Measurements from ENCODE around the gene CPM.
A peak's percentile ranks its signal among the peaks of the same experiment; 100 is the strongest.

Gene CPM

GRCh38 chr12:68951652-68952051 is 18.7 kb upstream of the CPM start:
- H3K9ac ChIP-seq (ENCODE audit: low read length), result no peak overlapping the region
- no peak overlapping the region for H3K27ac ChIP-seq (ENCODE audit: low read depth, low read length)

GRCh38 chr12:68950511-68950910 is 17.5 kb upstream of the CPM start:
- Histone ChIP-seq H3K36me3 (ENCODE audit: insufficient read depth, low read length) (no peaks in the 10 kb centered on the region), H3K9ac (ENCODE audit: low read length) (no peak overlapping the region), H3K4me3 (ENCODE audit: low read depth in 1 of 2, low read length in 2 of 2) (no peak overlapping the region), H3K4me1 (ENCODE audit: insufficient read depth, low read length) (no peaks in the 10 kb centered on the region), H3K9me3 (ENCODE audit: low read length) (no peaks in the 10 kb centered on the region), H3K27me3 (ENCODE audit: control insufficient read depth in 1 of 2, insufficient read depth in 2 of 2, low read length in 2 of 2) (no peaks in the 10 kb centered on the region), H3K27ac (ENCODE audit: low read depth, low read length) (no peak overlapping the region)

More at GRCh38 chr12:68951652-68952051, 18.7 kb upstream of the CPM start:
- no peaks in the 10 kb centered on the region for H3K27me3 ChIP-seq (ENCODE audit: control insufficient read depth in 1 of 2, insufficient read depth in 2 of 2, low read length in 2 of 2)
- H3K4me3 ChIP-seq (ENCODE audit: low read depth in 1 of 2, low read length in 2 of 2), result no peak overlapping the region
- H3K36me3 ChIP-seq (ENCODE audit: insufficient read depth, low read length), result no peaks in the 10 kb centered on the region
- H3K9me3 ChIP-seq (ENCODE audit: low read length), result no peaks in the 10 kb centered on the region
- H3K4me1 ChIP-seq (ENCODE audit: insufficient read depth, low read length), result no peaks in the 10 kb centered on the region

- no peak overlapping the region for H3K9ac ChIP-seq (ENCODE audit: low read length)
- no peaks in the 10 kb centered on the region for H3K9me3 ChIP-seq (ENCODE audit: low read length)
- H3K27me3 ChIP-seq (ENCODE audit: control insufficient read depth in 1 of 2, insufficient read depth in 2 of 2, low read length in 2 of 2), result no peaks in the 10 kb centered on the region
- H3K4me1 ChIP-seq (ENCODE audit: insufficient read depth, low read length), result no peaks in the 10 kb centered on the region
- no peak overlapping the region for H3K4me3 ChIP-seq (ENCODE audit: low read depth in 1 of 2, low read length in 2 of 2)
- no peaks in the 10 kb centered on the region for H3K36me3 ChIP-seq (ENCODE audit: insufficient read depth, low read length)
- H3K27ac ChIP-seq (ENCODE audit: low read depth, low read length), result no peak overlapping the region
Measured at GRCh38 chr12:68945255-68945654, 12.3 kb upstream of the CPM start.

GRCh38 chr12:68944296-68945076 is 11.5 kb upstream of the CPM start:
- no peaks in the 10 kb centered on the region for H3K27me3 ChIP-seq (ENCODE audit: control insufficient read depth in 1 of 2, insufficient read depth in 2 of 2, low read length in 2 of 2)
- H3K4me3 ChIP-seq (ENCODE audit: low read depth in 1 of 2, low read length in 2 of 2), result no peak overlapping the region
- no peaks in the 10 kb centered on the region for H3K36me3 ChIP-seq (ENCODE audit: insufficient read depth, low read length)
- H3K9ac ChIP-seq (ENCODE audit: low read length), result no peak overlapping the region
- H3K9me3 ChIP-seq (ENCODE audit: low read length), result no peaks in the 10 kb centered on the region
- H3K4me1 ChIP-seq (ENCODE audit: insufficient read depth, low read length), result no peaks in the 10 kb centered on the region
- H3K27ac ChIP-seq (ENCODE audit: low read depth, low read length), result no peak overlapping the region

GRCh38 chr12:68943848-68944247 is 10.9 kb upstream of the CPM start:
- H3K4me3 ChIP-seq (ENCODE audit: low read depth in 1 of 2, low read length in 2 of 2), result no peak overlapping the region
- H3K27ac ChIP-seq (ENCODE audit: low read depth, low read length), result no peak overlapping the region
- no peaks in the 10 kb centered on the region for H3K4me1 ChIP-seq (ENCODE audit: insufficient read depth, low read length)
- H3K27me3 ChIP-seq (ENCODE audit: control insufficient read depth in 1 of 2, insufficient read depth in 2 of 2, low read length in 2 of 2), result no peaks in the 10 kb centered on the region
- no peaks in the 10 kb centered on the region for H3K36me3 ChIP-seq (ENCODE audit: insufficient read depth, low read length)
- H3K9ac ChIP-seq (ENCODE audit: low read length), result no peak overlapping the region
- no peaks in the 10 kb centered on the region for H3K9me3 ChIP-seq (ENCODE audit: low read length)

GRCh38 chr12:68940731-68941130 is 7.8 kb upstream of the CPM start:
- no peak overlapping the region for H3K27ac ChIP-seq (ENCODE audit: low read depth, low read length)
- no peaks in the 10 kb centered on the region for H3K27me3 ChIP-seq (ENCODE audit: control insufficient read depth in 1 of 2, insufficient read depth in 2 of 2, low read length in 2 of 2)

GRCh38 chr12:68939505-68939904 is 6.5 kb upstream of the CPM start:
- Histone ChIP-seq H3K27ac (ENCODE audit: low read depth, low read length) (no peak overlapping the region), H3K4me3 (ENCODE audit: low read depth in 1 of 2, low read length in 2 of 2) (no peak overlapping the region), H3K9ac (ENCODE audit: low read length) (no peak overlapping the region), H3K4me1 (ENCODE audit: insufficient read depth, low read length) (no peaks in the 10 kb centered on the region), H3K36me3 (ENCODE audit: insufficient read depth, low read length) (no peaks in the 10 kb centered on the region), H3K9me3 (ENCODE audit: low read length) (no peaks in the 10 kb centered on the region), H3K27me3 (ENCODE audit: control insufficient read depth in 1 of 2, insufficient read depth in 2 of 2, low read length in 2 of 2) (no peaks in the 10 kb centered on the region)

More at GRCh38 chr12:68940731-68941130, 7.8 kb upstream of the CPM start:
- H3K4me3 ChIP-seq (ENCODE audit: low read depth in 1 of 2, low read length in 2 of 2), result no peak overlapping the region
- no peaks in the 10 kb centered on the region for H3K4me1 ChIP-seq (ENCODE audit: insufficient read depth, low read length)
- H3K9ac ChIP-seq (ENCODE audit: low read length), result no peak overlapping the region
- H3K9me3 ChIP-seq (ENCODE audit: low read length), result no peaks in the 10 kb centered on the region
- no peaks in the 10 kb centered on the region for H3K36me3 ChIP-seq (ENCODE audit: insufficient read depth, low read length)

- H3K27me3 ChIP-seq (ENCODE audit: control insufficient read depth in 1 of 2, insufficient read depth in 2 of 2, low read length in 2 of 2), result peaks cover 5 to 18% of the 10 kb centered on the region in 2 donors
- no peaks in the 10 kb centered on the region for H3K9me3 ChIP-seq (ENCODE audit: low read length)
- H3K4me3 ChIP-seq (ENCODE audit: low read depth in 1 of 2, low read length in 2 of 2), result no peak overlapping the region
- H3K27ac ChIP-seq (ENCODE audit: low read depth, low read length), result no peak overlapping the region
- H3K4me1 ChIP-seq (ENCODE audit: insufficient read depth, low read length), result peaks cover 13% of the 10 kb centered on the region
- no peak overlapping the region for H3K9ac ChIP-seq (ENCODE audit: low read length)
- H3K36me3 ChIP-seq (ENCODE audit: insufficient read depth, low read length), result no peaks in the 10 kb centered on the region
Measured at GRCh38 chr12:68934392-68934791, 1.4 kb upstream of the CPM start.

GRCh38 chr12:68932128-68932960 is 627 bp downstream of the CPM start:
- Histone ChIP-seq H3K27me3 (ENCODE audit: control insufficient read depth in 1 of 2, insufficient read depth in 2 of 2, low read length in 2 of 2) (peaks cover 5 to 18% of the 10 kb centered on the region in 2 donors), H3K4me3 (ENCODE audit: low read depth in 1 of 2, low read length in 2 of 2) (peak overlapping the region; percentile 36 to 51), H3K4me1 (ENCODE audit: insufficient read depth, low read length) (peaks cover 13% of the 10 kb centered on the region), H3K9ac (ENCODE audit: low read length) (no peak overlapping the region), H3K36me3 (ENCODE audit: insufficient read depth, low read length) (no peaks in the 10 kb centered on the region), H3K27ac (ENCODE audit: low read depth, low read length) (no peak overlapping the region), H3K9me3 (ENCODE audit: low read length) (no peaks in the 10 kb centered on the region)

- Histone ChIP-seq H3K9ac (ENCODE audit: low read length) (no peak overlapping the region), H3K27ac (ENCODE audit: low read depth, low read length) (no peak overlapping the region), H3K4me1 (ENCODE audit: insufficient read depth, low read length) (peaks cover 13% of the 10 kb centered on the region)
Measured at GRCh38 chr12:68930178-68930577, 2.8 kb downstream of the CPM start.

GRCh38 chr12:68924546-68924945 is 8.4 kb downstream of the CPM start:
- Histone ChIP-seq H3K4me1 (ENCODE audit: insufficient read depth, low read length) (no peaks in the 10 kb centered on the region), H3K9me3 (ENCODE audit: low read length) (no peaks in the 10 kb centered on the region), H3K36me3 (ENCODE audit: insufficient read depth, low read length) (no peaks in the 10 kb centered on the region), H3K27ac (ENCODE audit: low read depth, low read length) (no peak overlapping the region), H3K9ac (ENCODE audit: low read length) (no peak overlapping the region), H3K4me3 (ENCODE audit: low read depth in 1 of 2, low read length in 2 of 2) (no peak overlapping the region), H3K27me3 (ENCODE audit: control insufficient read depth in 1 of 2, insufficient read depth in 2 of 2, low read length in 2 of 2) (no peaks in the 10 kb centered on the region)

More at GRCh38 chr12:68930178-68930577, 2.8 kb downstream of the CPM start:
- H3K27me3 ChIP-seq (ENCODE audit: control insufficient read depth in 1 of 2, insufficient read depth in 2 of 2, low read length in 2 of 2), result peaks cover 5 to 18% of the 10 kb centered on the region in 2 donors
- H3K4me3 ChIP-seq (ENCODE audit: low read depth in 1 of 2, low read length in 2 of 2), result no peak overlapping the region
- H3K9me3 ChIP-seq (ENCODE audit: low read length), result no peaks in the 10 kb centered on the region
- H3K36me3 ChIP-seq (ENCODE audit: insufficient read depth, low read length), result no peaks in the 10 kb centered on the region

All from muscle layer of colon (tissue), 2 donors.